A673 (cell line): Measurements from ENCODE around the gene RAP1GDS1. TPM values are rescaled to one million over a fixed set of nuclear protein-coding genes. Genes with fewer than 3 reads are reported as not detected.

Source experiments
- BruUV-seq: library from RNA; stranded (reverse); fragments of 400-500 nt; replicated peaks from 2 replicates; lab custom pipeline; 2021; lab: Mats Ljungman, UMichigan
- CTCF ChIA-PET: fragments of 300-600 bp; sonication (Branson Sonifier 250); formaldehyde crosslinking; loops from one replicate; lab custom pipeline; 2022; ENCODE audit warnings: antibody characterized with exemption; lab: Charles Lee
- POLR2A ChIA-PET: fragments of 300-600 bp; sonication (Branson Sonifier 250); formaldehyde crosslinking; loops from one replicate; lab custom pipeline; 2022; ENCODE audit warnings: antibody characterized with exemption; ENCODE audit not compliant: low non-redundant PET; lab: Charles Lee
- DNase-seq: peaks from one replicate; pipeline ENCODE4 v3.0.0-alpha.2; 2015; ENCODE audit warnings: low spot score
- H3K27ac ChIP-seq: fragments of 200-600 bp; sonication (generic); 2 replicates; pipeline ENCODE4 v1.5.1; 2016; ENCODE audit warnings: mixed run types, low read depth, mild to moderate bottlenecking, mixed read lengths, antibody characterized with exemption, low read length; ENCODE audit not compliant: poor library complexity, severe bottlenecking
- H3K27me3 ChIP-seq: fragments of 200-600 bp; sonication (generic); replicated peaks from 2 replicates; pipeline ENCODE4 v1.6.1; 2017; ENCODE audit warnings: mixed run types, low read depth, mild to moderate bottlenecking, mixed read lengths, antibody characterized with exemption, low read length; ENCODE audit not compliant: insufficient read depth, poor library complexity
- H3K36me3 ChIP-seq: fragments of 200-600 bp; sonication (generic); 2 replicates; pipeline ENCODE4 v1.6.1; 2016; ENCODE audit warnings: mixed run types, mild to moderate bottlenecking, mixed read lengths, antibody characterized with exemption, low read length; ENCODE audit not compliant: insufficient read depth, poor library complexity, severe bottlenecking
- H3K4me1 ChIP-seq: fragments of 200-600 bp; sonication (generic); 2 replicates; pipeline ENCODE4 v1.6.1; 2017; ENCODE audit warnings: mixed run types, mild to moderate bottlenecking, mixed read lengths, antibody characterized with exemption, low read length; ENCODE audit not compliant: insufficient read depth, poor library complexity, severe bottlenecking
- H3K4me3 ChIP-seq: fragments of 200-600 bp; sonication (generic); 2 replicates; pipeline ENCODE4 v1.5.1; 2016; ENCODE audit warnings: low read depth, mixed run types, mild to moderate bottlenecking, mixed read lengths, low read length; ENCODE audit not compliant: poor library complexity, severe bottlenecking
- H3K9me3 ChIP-seq: fragments of 200-600 bp; sonication (generic); 2 replicates; pipeline ENCODE4 v1.6.1; 2016; ENCODE audit warnings: mixed run types, low read depth, mild to moderate bottlenecking, mixed read lengths, antibody characterized with exemption, low read length; ENCODE audit not compliant: poor library complexity, severe bottlenecking
- EZH2 ChIP-seq: fragments of 200-600 bp; sonication (generic); IDR thresholded peaks from 2 replicates; pipeline ENCODE4 v1.6.1; 2017; ENCODE audit warnings: borderline replicate concordance, low read depth, mild to moderate bottlenecking, mixed read lengths, antibody characterized with exemption, low read length; ENCODE audit not compliant: poor library complexity, severe bottlenecking
- intact Hi-C: fragments of 100-400 bp; cut with micrococcal nuclease; formaldehyde crosslinking; loops from one replicate; pipeline ENCODE4 v1.10.0; 2022; ENCODE audit not compliant: unreplicated experiment
- total RNA-seq: library from RNA; stranded (reverse); gene quantifications from 2 replicates; pipeline ENCODE4 v1.2.3, GENCODE V29; 2021
- TF ChIP-seq, protein P1 (sequence below): fragments of 300-800, 200-600 bp; sonication (generic); conservative IDR thresholded peaks from 2 replicates; pipeline ENCODE4 v1.5.1; 2017; ENCODE audit warnings: low read depth, mild to moderate bottlenecking, antibody characterized with exemption, low read length, moderate library complexity, mixed read lengths

RAP1GDS1 gene
- total RNA-seq, 1 experiment from 2014 or later, result 44.5 TPM

DNA sequence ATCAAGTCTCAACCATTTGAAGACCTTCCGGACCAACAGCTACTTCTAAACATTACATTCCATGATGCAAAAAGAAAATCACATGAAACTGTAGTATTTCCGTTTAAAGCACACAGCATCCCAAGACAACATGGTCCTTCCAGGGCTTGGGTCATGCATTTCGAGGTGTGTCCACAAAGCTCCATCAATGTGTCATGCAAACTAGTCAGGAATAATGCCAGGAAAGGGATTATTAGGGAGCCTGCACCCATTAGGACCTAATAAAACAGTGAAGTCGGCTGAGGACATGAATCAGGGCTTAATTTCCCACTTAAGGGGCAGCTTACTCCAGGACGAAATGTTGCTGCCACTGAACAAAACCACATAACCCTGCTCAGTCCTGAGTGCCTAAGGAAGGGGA, 219.4 kb downstream of the RAP1GDS1 start:
- Histone ChIP-seq H3K27me3 (no peaks in the 10 kb centered on the region), H3K9me3 (no peaks in the 10 kb centered on the region), H3K36me3 (no peaks in the 10 kb centered on the region), H3K4me1 (no peaks in the 10 kb centered on the region), H3K27ac (no peak overlapping the region), H3K4me3 (no peak overlapping the region)
- no TSS peak for BruUV-seq
- POLR2A ChIA-PET, result no interaction called here
- CTCF ChIA-PET, result no interaction called here
- no peak for TF ChIP-seq EZH2
- intact Hi-C loops, result no loop called here
- DNase-seq, result no peak

DNA sequence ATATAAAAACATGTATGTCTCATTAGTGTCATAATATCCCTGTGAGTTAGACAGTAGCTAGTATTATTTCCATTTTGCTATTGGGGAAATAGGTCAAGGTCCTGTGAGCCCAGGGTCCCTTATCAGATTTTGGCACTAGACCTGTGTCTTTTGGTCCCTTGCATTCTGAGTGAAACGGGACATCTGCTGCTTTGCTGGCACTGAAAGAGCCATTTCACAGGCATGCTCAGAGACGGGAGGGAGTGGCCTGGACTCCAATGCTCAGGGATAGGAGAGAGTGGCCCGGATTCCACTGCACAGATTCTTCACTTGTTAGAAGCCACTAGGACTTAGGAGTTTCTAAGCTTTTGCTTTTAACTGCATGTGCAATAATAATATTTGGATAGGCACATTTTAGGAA, 220.0 kb downstream of the RAP1GDS1 start:
- Histone ChIP-seq H3K27me3 (no peaks in the 10 kb centered on the region), H3K4me1 (no peaks in the 10 kb centered on the region), H3K27ac (no peak overlapping the region), H3K36me3 (no peaks in the 10 kb centered on the region), H3K9me3 (no peaks in the 10 kb centered on the region), H3K4me3 (no peak overlapping the region)
- intact Hi-C loops, result no loop called here
- BruUV-seq, result no TSS peak
- TF ChIP-seq EZH2, result no peak
- TF ChIP-seq, protein P1, sequence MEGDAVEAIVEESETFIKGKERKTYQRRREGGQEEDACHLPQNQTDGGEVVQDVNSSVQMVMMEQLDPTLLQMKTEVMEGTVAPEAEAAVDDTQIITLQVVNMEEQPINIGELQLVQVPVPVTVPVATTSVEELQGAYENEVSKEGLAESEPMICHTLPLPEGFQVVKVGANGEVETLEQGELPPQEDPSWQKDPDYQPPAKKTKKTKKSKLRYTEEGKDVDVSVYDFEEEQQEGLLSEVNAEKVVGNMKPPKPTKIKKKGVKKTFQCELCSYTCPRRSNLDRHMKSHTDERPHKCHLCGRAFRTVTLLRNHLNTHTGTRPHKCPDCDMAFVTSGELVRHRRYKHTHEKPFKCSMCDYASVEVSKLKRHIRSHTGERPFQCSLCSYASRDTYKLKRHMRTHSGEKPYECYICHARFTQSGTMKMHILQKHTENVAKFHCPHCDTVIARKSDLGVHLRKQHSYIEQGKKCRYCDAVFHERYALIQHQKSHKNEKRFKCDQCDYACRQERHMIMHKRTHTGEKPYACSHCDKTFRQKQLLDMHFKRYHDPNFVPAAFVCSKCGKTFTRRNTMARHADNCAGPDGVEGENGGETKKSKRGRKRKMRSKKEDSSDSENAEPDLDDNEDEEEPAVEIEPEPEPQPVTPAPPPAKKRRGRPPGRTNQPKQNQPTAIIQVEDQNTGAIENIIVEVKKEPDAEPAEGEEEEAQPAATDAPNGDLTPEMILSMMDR, result no peak
- ChIA-PET POLR2A (no interaction called here), CTCF (no interaction called here)
- no peak for DNase-seq

DNA sequence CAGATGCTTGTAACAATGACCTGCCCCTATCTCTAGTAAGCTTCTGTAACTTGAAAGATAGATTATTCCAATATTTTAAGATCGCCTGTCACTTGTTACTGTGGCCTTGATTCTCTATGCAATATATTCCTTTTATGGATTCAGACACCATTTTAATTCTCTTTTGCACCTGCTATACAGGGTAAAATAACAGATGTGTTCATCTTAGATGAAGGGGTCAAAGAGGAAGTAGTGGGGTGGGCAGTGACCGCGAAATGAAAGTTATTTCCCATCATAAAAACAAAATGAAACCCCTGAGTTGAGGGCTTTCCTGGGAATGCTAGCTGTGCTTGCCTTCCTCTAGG, 221.3 kb downstream of the RAP1GDS1 start:
- POLR2A ChIA-PET, result no interaction called here
- Histone ChIP-seq H3K36me3 (no peaks in the 10 kb centered on the region), H3K27me3 (no peaks in the 10 kb centered on the region), H3K27ac (no peak overlapping the region), H3K4me3 (no peak overlapping the region), H3K9me3 (no peaks in the 10 kb centered on the region), H3K4me1 (no peaks in the 10 kb centered on the region)
- BruUV-seq, result no TSS peak
- CTCF ChIA-PET, result no interaction called here
- DNase-seq, result no peak
- intact Hi-C loops, result no loop called here
- no peak for TF ChIP-seq EZH2
- TF ChIP-seq, protein P1, result no peak
